HG02623 (cell line): ENCODE data around the gene RAP1GAP2.
"Not testable (repeated sequence)": the region's sequence is repeated elsewhere in the genome, so short reads cannot be mapped to it uniquely, and the experiment has no call there.

Experiments
- ATAC-seq: cut with Tn5 transposase; IDR thresholded peaks from one replicate; pipeline ENCODE4 v1.9.1; 2021; ENCODE audit warnings: moderate library complexity; ENCODE audit not compliant: unreplicated experiment

The RAP1GAP2 gene

DNA sequence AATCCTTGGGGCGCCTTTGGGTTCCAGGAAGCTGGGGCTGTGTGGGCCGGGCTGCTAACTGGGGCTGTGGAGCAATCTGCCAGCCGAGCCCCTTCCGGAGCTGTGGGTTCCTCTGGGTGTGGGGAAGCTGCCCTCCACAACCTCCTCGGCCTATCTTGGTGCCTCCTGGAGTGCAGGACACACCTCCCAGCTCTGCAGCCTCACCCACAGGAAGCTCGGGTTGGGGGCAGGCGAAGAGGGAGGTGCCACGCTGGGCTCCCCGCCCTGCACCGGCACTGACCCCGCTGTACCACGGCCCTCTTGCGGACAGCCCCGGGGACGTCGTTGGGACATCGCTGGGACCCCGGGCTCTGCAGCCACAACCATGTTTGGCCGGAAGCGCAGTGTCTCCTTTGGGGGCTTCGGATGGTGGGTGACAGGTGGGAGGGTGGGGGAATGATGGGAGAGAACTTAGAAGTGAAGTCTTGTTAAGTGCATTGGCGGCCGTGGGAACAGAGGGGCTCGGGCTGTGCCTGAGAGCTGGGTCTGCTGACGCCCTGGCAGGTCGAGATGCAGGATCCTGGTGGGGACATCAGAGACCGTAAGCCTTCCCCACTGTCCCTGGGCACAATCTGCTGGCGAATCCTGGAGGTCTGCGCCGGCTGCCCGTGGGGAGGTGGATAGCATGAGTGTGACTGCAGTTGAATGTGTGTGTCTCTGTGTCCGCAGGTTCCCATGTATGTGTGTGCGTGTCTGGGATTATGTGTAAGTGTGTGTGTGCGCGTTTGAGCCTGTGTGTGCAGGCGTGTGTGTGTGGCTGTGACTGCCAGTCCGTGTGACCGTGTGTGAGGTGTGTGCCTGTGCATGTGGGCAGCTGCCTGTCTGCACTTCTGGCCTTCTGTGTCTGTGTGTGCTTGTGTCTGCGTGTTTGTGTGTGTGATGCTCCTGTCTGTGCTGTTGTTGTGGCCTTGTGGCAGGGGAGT lies at the start of gene RAP1GAP2:
Gene RAP1GAP2 (plus strand): TSS at position 275 of the 962 bp plus-strand sequence. CDS start 90 bp downstream, at position 365.
- ATAC-seq = no peak

DNA sequence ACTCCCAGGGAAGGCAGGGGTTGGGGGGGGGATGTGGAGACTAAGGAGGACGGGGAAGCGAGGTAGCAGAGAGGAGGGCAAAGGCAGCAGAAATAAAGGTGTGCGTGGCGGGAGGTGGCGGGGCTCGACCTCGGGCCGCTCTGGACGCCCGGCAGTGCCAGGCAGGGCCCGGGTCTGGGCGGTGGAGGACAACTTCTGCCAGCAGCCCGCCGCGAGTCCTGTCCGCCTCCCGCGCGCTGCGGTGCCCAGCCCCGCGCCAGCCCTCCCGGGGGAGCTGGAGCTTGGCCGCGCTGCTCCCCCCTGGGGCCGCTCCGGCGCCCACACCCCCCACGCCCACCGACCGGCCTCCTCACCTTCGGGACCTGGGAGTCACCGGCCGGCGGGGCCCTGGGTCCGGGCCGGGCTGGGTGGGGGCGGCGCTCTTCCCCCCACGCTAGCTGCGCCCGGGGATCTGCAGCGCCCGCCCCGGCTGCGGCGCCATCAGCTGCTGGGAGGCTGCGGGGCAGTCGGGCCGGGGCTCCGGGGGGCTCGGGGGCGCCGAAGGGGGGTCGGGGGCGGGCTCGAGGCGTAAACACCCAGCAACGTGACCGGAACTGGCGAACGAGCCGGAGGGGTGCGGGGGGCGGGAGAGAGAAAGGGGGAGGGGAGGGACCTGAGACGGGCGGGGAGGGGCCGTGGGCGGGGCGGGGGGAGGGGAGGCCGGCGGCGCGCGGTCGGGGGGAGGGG lies 47.0 kb upstream of the RAP1GAP2 start, which contains the start of gene CCDC92B:
Gene CCDC92B (minus strand): TSS at position 595 of the 726 bp plus-strand sequence. CDS start 14,507 bp downstream, outside the sequence.
- ATAC-seq = no peak

DNA sequence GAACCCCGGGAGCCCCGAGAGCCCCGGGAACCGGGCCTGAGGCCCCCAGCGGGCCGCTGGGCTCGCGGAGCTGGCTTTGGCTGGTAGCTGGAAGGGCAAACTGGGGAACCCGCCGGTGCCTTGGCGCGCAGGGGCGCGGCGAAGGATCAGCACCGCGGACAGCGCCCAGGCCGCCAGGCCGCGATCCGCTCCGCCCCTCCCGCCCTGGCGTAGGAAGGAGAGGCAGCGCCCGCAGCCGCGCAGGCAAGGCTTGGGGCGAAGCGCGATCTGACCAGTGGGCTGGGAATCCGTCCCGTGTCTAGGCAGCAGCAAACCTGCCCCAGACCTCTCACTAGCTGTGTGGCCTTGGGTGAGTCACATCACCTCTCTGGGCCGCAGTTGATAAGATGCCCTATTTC lies 46.5 kb upstream of the RAP1GAP2 start:
- no peak for ATAC-seq

DNA sequence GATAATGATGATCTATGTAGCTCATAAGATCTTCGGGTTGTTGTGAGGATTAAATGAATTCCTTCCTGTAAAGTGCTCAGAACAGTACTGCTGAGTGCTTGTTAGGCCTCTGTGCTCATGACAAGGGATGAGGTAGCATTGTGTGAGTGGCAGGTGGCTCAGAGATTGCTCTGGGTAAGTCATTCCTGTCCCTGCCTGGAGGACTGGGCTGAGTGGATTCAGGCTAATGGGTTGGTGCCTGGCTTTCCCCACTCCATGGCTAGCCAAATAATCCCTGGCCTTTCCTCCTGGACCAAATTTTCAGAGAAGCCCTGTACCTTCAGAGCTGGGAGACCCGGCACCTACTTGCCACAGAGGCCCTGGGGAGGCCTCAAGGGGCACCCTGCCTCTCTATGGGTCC lies 45.5 kb upstream of the RAP1GAP2 start:
- no peak for ATAC-seq

DNA sequence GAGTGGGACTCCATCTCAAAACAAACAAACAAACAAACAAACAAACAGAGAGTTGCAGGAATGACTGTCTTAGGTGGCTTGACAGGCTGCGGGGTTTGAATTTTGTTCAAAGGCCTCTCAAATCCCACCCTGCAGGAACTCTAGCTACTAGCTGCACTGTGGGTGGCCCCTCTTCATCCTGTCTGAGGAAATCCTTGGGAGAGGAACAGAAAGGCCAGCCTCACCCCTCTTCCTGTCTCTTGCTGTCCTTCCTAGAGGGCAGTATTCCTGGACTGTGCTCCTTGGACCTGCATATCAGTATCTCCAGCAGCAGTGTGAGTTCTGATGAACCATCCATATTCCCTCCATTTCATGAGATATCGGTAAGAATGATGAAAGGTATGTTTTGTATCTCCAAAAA lies 44.7 kb upstream of the RAP1GAP2 start:
- ATAC-seq = no peak

DNA sequence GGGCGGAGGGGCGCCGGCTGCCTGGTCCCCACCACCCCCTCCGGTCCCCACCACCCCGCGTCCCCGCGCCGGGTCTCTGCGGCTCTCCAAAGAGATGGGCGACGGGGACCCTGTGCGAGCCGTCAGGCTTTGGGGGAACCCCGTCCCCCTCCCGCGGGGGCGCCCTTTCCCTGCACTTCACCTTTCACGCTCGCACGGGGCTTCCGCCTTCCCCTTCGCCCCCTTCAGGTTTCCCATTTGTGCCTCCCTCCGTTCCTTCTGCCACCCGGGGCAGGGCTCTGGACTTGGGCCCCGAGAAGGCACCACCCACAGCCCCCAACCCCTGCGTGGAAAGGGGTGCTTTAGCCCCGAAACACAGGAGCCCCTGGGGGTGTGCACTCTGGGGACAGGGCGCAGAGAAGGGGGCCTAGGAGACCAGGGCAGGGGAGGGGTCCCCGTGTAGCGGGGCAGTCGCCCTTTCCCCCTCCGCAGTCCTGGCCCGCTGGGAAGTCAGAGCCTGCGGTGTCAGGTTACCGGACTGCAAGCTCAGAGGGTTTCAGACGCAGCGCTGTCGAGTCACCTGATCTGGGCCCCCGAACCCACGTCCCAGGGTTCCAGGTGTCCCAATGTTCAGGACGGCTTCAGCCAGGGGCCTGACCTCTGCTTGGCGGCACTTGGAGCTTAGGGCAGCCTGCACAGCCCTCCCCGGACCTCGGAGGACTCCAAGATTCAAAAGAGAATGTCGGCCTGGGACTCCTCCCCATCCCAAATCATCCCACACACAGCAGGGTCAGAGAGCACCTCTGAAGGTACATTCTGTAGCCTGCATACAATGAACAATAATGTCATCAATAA lies 40.1 kb upstream of the RAP1GAP2 start:
- ATAC-seq = no peak

DNA sequence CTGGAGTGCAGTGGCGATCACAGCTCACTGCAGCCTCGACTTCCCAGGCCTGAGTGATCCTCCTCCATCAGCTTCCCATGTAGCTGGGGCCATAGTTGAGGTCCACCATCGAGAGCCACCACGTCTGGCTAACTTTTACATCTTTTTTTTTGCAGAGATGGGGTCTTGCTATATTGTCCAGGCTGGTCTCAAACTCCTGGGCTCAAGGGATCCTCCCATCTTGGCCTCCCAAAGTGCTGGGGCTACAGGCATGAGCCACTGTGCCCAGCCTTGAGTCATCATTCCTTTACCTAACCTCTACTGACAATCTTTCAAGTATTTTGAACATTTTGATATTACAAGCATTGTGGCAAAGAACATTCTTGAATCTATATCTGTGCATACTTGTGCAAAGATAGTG lies 37.4 kb upstream of the RAP1GAP2 start:
- no peak for ATAC-seq

DNA sequence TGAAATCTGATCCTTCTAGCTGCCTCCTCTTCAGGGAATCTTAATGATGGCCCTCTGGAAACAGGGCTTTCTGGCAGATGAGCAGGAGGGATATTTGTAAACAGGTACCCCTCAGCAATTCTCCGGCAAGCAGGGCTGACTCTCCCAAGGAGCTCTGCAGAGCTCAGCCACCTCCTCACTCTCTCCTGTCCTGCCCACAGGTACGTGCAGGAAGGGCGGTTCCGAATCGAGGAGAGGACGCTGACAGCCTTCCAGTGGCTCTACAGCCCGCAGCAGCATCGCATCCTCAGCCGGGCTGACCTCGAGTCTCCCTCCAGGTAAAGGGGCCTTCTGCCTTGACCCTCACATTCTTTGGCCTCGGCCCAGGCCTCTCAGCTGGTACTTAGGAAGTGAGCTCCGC lies 26.1 kb upstream of the RAP1GAP2 start:
- ATAC-seq = no peak

DNA sequence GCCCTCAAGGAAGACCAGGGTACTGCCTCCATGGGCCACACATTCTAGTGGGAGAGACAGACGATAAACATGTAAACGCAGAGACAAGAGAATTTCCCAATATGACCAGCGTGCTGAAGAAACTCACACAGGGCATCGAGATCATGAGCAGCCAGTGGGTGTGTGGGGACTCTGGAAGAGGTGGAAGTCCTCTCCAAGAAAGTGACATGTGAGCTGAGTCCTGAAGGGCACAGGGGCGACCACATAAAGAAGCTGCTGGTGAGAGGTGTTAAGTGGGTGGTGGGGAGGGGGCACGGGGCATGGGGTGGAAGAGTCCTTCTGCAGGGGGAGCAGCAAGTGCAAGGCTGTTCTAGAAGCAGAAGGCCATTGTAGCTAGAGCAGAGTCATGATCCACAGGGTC lies 21.0 kb upstream of the RAP1GAP2 start:
- ATAC-seq = no peak

DNA sequence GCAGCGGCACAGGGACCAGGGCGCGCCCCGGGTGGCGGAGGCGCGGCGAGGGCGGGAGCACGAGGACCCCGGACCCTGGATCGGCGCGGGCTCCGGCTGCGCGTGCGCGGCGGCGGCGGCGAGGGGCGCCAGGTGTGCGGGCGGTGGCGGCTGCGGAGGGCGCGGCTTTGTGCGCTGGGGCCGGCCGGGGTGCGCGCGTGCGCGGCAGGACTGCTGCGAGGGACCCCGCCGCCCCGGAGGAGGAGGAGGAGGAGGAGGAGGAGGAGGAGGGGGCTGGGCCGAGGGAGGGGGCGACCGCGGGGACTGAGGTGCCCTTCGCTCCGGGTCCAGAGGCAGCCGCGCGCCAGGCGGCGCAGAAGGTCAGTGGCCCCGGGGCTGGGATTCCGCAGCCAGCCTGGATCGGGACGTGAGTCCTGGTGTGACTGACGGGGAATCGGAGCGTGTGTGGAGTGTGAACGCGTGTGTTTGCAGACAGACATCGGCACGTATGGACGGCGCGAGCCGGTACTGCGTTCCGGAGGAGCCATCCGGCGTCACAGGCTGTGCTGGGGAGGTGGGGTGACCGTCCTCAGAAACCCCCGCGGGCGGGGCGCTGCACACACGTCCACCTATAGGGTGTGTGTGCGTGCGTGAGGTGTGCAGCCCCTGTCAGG lies 19.5 kb upstream of the RAP1GAP2 start:
- ATAC-seq = no peak

DNA sequence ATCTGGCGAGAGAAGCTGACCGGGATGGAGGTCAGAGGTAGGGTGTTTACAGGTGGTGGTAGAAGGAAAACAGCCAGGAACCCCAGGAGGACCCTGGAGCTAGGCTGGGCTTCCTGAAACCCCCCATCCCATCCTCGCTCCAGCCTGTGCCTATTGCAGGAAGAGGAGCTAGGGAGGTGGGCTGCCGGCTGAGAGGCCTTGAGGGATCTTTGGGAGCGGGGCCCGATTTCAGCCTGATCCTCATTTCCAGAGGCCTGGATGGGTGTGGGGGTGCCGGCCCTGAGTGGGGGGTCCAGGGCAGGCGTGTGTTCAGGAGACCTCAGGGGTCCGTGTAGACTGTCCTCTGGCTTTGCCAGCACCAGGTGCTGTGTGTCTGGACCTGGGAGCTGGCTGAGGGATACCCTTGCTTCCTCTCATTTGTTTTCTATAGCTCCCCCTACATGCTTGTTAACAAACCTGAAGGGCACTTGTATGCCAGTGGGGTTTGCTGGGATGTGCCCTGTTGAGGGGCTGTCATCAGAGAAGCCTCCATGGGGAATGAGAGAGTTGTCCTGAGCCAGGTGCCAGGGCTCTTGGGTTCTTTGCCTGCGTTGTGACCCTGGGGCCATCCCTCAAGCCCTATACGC lies 18.9 kb upstream of the RAP1GAP2 start:
- no peak for ATAC-seq

DNA sequence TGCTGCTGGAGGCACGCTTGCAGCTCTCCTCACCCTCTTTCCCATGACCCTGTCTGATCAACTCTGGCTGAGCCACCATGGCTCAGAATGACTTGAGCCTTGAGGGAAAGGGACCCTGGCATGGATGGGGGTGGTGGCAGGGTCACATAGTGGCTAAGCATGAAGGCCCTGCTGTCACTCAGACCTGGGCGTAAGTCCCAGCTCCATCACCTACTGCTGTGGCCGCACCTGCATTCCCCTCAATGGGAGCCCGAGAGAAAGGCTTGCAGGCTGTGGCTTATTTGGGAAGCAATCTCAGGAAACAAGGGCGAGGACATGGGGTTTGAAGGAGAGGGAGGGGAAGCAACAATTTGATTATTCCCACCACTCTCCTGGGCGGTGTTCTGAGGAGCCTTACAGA lies 17.7 kb upstream of the RAP1GAP2 start:
- ATAC-seq = no peak

DNA sequence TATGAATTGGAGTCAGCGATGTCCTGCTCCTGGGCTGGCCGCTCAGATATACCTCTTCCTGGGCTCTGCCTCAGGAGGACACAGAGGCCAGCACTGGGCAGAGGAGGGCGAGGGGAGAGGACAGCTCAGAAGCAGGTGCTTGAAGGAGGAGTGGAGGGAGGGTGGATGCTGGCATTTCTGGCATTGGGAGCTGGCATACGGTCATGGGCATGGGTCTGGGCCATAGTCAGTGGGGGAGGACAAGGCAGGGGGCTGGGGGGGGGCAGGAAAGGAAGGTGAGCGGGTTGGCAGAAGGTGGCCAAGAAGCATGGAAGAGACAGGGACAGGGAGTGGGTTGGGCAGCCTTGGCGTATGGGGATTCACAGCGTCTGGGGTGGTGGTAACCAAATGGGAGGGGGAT lies 16.7 kb upstream of the RAP1GAP2 start:
- no peak for ATAC-seq

DNA sequence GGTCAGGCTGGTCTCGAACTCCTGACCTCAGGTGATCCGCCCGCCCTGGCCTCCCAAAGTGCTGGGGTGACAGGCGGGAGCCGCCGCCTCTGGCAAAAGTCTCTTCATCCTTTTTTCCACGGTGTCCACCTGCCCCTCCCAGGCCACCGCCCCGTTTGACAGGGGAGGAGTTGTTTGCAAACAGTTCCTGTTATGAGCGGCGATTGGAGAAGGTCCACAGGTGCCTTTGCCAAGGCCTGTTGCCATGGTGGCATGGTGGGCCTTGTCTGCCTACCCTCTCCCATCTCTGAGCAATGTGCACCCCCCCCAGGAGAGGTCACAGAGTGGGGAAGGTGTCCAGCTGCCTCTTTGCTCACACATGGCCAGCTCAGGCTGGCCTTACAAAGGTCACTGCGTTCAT lies 16.0 kb upstream of the RAP1GAP2 start:
- no peak for ATAC-seq

DNA sequence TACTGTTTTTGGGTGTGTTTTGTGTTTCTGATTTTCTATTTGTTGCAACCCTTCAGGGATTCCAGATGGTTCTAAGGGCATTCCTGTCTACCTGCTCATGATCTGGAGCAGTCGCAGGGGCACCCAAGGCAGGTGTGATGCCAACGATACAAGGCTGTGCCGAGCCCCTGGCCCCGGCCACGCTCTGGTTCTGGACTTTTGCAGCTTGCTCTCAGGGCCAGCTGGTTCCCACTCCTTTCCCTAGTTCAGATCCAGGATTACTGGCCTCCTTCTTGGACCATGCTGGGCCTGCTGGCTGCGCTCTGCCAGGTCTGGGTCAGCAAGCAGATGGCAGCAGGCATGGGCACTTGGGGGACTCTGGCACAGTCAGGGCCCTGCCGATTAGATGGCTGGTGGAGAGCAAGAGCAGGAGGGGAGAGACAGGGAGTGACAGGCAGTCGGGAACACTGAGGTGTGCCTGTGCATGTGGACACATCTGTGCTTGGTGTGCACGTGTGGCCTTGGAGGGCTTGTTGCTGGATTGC lies 15.2 kb upstream of the RAP1GAP2 start:
- no peak for ATAC-seq

DNA sequence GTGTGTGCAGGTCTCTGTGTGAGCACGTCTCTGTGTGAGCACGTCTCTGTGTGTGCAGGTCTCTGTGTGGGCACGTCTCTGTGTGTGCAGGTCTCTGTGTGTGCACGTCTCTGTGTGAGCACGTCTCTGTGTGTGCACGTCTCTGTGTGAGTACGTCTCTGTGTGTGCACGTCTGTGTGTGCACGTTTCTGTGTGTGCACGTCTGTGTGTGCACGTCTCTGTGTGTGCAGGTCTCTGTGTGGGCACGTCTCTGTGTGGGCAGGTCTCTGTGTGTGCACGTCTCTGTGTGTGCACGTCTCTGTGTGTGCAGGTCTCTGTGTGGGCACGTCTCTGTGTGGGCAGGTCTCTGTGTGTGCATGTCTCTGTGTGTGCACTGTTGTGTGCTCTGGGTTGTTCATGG lies 14.6 kb upstream of the RAP1GAP2 start:
- not testable (repeated sequence) for ATAC-seq

DNA sequence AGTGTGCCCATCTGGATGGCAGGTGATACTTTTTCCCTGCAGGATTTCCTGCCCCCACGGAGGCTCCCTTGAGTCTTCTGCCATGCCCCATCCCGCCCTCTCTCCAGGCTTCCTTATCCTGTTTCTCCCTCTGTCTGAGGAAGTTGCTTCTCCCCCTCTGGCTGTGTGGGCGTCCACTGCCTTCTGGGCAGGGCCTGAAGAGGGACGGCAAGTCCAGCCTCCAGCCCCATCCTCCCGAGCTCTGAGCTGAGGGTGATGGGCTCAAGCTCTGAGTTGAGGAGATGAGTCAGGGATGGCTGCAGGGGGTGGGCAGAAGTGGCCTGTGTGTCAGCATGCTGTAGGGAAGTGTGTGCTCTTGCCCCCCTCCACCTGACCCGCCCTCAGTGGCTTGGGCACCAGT lies 14.2 kb upstream of the RAP1GAP2 start:
- no peak for ATAC-seq

DNA sequence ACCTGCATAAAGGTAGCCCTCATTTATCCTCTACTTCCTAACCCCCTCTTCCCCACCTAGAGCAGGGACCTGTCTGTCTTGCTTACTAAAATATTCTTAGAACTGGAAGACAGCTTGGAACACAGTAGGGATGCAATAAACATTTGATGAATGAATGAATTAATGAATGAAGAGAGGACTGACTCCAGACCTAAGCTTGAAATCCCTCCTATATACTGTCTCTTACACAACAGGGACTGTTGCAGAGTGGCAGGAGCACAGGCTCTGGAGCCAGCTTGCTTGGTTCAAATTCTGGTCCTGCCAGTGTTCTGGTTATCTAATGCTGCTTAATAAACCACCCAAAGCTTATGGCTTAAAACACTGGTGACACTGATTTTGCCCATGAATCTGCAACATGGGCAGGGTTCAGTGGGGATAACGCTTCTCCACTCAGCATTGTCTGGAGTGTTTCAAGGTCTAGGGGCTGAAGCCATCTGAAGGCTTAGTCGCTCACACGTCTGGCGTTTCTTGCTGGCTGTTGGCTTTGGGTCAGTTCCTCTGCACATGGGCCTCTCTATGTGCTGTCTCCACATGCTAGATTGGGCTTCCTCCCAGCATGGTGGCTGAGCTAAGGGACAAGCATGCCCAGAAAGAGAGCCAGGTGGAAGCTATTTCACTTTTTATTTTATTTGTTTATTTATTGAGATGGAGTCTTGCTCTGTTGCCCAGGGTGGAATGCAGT lies 12.8 kb upstream of the RAP1GAP2 start:
- ATAC-seq = no peak

DNA sequence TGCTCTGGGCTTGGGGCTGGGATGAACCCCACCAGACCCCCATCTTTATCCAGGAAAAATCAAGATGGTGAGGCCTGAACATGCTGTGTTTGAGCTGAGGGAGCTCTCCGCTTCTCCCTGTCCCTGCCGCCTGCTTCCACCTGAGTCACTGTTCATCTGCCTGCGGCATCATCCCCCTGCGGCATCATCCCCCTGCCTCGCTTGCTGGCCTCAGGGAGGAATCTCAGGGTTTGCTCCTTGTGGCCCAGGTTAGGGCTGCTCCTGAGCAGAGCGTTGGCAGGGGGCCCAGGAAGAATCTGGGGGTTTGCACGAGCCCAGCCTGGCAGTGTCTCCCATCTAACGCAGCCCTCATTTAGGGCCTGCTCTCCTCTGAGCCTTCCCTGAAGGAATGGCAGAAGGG lies 11.4 kb upstream of the RAP1GAP2 start:
- no peak for ATAC-seq
